Stimulated activated CD8-positive, alpha-beta memory T cell treated with anti-CD3 and anti-CD28 coated beads, Interleukin-2, amount 100 ng/mL, for 1 hour (primary cell): Measurements from ENCODE around the gene GNAI3.
"Not testable (repeated sequence)": the region's sequence is repeated elsewhere in the genome, so short reads cannot be mapped to it uniquely, and the experiment has no call there.

Experiments
- DNase-seq, 2 donors: peaks; one replicate each; pipeline ENCODE4 v3.0.0-alpha.2; 2020; ENCODE audit warnings: low read depth in 2 of 2

GNAI3 gene

DNA sequence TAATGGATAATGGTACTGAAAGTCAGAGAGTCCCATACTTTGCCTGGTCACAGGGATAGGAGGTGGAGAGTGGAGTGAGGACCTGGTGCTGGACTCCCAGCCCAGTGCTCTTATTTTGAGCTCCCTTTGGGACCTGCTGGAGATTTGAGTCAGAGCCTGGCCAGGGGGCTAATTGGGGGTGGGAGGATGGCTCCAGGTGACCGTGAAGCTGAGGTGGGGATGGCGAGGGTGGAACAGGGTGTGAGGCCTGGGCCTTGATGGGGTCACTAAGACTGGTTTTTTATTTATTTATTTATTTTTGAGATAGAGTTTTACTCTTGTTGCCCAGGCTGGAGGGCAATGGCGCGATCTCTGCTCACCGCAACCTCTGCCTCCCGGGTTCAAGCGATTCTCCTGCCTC is 89.0 kb downstream of the GNAI3 start:
- no peak for DNase-seq

DNA sequence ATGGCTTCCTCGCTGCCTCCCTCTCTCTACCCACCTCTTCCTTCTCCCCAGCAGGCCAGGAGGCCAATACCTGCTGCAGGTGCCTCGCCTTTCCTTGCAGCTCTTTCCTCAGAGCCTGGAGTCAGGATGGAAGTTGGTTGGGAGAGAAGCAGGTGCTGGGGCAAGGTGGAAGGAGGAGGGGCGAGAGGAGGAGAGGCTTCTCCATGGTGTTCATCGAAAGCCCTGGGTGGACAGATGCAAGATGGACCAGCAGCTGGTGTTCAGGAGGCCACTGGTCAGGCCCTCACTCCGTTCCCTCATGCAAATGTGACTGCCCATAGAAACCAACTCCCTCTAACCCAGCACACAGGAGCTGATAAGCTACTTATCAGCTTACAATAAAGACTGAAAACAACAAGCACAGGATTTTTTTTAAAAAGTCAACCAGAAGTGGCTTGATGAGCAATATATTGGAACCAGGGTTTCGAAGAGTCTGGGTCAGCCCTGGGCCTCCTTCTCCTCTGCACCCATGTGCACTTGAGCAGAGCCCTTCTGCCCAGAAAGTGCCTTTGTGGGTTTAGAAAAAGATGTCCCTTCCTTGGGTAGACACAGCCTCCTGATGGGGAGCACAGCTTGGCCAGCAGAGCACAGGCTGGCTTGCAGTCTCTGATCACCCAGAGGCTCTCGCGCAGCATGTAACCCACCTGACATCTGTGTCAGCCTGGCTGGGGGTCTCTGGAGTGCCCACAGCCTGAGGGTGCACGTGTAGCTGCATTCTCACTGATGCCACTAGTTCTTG is 90.8 kb downstream of the GNAI3 start:
- DNase-seq, result no peak

DNA sequence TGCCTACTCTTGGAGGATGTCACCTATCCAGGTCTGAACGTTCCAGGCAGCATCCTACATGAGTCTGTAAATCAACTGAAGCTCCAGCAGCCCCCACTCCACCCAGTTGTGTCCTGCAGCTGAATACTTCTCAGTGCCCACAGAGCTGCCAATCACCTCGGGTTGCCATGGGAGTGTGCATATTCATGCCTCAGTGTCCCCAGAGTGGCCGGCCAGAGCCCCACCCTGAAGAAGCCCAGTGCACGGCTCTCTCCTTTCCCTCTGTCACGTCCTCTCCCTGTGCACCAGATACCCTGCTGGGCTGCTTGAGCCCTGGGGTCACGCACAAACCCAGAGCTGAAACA is 91.4 kb downstream of the GNAI3 start:
- no peak for DNase-seq

DNA sequence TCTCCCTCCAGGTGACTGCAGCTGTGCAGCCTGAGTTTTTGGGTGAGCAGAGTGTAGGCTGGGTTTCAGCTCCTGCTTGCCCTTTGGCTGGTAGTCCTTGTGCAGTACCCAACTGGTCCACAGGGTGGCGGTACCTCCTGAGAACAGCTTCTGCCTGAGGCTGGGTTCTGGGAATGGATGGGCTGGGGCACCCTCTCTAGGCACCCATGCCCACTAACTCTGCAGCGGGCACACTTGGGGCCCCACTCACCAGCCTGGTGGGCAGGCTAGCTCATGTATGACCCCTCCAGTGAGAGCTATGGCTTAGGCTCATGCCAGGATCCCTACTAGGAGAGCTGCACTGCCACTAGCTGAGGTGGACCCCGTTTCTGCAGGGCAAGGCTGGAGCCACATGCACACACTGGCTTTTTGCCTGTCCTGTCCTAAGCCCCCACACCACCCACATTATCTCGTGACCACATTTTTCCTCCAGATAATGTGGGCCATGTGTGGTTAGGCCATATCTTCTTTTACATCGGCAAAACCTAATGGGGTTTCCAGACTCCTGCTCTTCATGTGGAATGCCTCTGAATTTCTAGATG is 92.0 kb downstream of the GNAI3 start:
- peak; percentile 77 for DNase-seq

DNA sequence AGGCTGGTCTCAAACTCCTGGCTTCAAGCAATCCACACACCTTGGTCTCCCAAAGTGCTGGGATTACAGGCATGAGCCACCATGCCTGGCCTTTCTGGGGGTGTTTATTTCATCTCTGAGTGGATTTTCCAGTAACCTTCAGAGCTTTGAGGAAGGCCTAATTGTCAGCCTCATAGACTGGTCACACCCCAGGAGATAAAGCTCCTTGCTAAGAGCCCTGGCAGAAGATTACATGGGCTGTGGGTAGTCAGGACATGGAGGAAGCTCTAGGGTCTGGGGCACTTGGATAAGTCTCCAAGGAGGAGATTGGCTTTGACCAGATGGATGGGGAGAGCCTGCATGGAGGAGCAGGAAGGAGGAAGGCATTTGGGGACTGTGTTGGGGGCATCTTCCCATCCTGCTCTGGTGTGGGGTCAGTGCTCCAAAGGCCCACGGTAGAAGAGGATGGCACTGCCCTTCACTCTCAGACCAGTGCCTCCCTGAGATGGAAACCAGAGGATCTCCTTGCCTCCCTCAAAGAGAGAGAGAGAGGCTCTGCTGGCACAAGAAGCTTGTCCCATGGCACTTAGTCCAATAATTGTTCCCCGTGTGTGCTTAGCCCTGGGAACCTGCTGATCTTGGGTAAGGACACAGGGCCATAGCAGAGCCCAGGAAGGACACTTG is 92.8 kb downstream of the GNAI3 start:
- no peak for DNase-seq

DNA sequence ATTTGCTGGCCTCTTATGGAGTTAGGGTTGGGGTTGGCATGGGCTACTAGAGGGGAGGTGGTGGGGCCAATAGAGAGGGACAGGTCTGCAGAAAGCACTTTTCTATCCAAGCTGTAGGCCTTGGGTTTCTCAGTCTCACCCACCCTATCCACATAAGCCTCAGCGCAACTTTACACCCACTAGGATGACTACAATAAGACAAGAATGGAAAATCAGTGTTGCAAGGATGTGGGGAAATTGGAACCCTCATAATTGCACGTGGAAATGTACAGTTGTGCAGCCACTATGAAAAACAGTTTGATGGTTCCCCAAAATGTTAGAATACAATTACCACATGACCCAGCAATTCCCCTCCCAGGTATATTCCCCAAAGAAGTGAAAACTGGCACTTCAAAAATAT is 93.4 kb downstream of the GNAI3 start:
- DNase-seq, result no peak

DNA sequence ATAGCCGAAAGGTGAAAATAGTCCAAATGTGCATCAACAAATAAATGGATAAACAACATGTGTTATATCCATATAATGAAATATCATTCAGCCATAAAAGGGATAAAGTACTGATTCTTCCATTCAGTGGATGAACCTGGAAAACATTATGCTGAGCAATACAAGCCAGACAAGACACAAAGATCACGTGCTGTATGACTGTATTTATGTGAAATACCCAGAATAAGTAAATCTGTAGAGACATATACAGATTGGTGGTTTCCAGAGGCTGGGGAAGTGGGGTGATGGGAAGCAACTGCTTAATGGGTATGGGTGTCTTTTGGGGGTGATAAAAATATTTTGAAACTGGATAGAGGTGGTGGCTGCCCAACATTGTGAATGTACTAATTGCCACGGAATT is 94.2 kb downstream of the GNAI3 start:
- no peak for DNase-seq

DNA sequence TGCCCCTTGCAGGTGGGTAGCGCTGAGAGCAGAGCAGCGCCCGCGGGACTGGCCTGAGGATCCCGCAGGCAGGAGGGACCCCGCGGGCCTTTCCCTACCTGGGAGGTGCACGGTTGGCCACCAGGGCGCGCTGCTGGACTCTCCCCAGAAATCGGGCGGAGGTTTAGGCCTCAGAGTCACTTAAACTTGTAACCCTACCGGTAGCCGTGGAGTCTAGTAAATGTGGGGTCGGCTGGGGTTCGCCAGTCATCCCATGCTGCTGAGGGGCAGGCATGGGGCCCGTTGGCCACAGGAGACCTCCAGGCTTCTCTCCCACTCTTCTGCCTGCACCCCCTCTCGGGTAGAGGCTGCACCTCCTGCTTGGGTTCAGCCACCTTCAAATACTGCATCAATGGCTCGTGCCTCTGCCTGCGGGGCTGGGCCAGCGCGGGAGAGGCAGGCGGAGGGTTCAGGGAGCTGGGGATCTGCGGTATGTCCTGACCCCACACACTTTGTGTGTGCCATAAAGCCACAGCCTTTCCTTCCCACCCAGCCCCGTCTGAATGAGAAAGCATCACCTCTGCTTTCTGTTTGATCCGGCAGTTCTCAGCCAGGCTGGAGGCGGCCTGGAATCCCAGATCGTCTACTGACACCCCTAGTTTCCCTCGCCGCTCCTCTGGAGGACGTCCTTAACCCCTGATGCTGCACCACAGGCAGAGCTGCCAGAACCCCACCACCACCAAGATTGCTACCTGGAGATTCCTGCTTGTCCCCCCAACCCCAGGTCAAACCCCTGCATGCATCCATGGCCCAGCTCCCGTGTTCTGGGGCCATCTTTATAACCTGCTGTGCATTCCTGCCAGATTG is 95.2 kb downstream of the GNAI3 start:
- peak; percentile 78 to 80 for DNase-seq

DNA sequence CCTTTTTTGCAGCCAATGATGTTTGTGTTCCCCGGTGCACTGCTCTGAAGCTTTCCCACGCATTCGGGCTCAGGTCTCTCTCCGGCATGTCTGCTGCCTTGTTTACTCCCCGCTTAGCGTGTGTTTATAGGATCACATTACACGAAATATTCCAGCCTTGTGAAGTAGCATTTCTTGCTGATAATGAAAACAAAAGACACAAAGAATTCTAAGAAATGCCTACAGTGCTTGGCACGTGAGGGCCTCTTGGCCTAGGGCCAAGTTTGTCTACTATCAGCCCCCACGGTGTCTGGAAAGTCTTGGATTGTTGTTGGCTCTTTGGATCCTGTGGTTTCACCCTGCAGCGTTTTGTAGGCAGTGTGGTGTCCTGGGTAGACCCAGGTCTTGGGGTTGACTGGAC is 96.3 kb downstream of the GNAI3 start:
- DNase-seq, result no peak

DNA sequence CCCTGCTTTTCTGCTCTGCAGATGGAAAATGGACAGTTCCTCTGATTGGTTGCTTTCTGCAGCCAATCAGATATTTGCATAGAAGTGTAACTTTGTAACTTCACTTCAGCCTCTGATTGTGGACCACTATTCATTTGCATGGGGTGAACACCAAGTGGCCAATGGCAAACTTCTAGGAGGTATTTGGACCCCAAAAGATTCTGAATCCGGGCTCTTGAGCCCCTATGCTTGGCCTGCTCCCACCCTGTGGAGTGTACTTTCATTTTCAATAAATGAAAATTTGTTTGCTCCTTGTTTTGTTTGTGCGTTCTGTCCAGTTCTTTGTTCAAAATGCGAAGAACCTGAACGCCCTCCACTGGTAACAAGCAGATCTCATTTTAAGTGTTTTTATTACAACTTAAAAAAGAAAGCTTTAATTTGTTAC is 101.1 kb downstream of the GNAI3 start:
- no peak for DNase-seq

DNA sequence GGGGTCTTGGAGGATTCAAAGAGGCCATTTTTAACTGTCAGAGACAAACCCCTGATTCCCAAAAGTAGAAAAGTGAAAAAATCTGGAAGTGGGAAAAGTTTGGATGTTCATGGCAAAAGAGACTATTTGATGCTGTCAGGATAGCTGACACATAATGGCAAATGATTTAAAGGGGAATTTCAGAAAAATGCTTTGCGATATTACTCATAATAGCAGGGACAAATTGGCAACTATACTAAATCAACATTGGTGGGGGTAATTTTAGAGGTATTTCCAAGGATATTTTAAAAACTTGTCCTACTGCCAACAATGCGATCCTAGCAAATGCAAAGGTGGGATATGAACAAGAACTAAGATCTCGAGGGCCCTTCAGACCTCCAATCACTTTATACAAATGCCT is 102.2 kb downstream of the GNAI3 start:
- DNase-seq, result no peak

DNA sequence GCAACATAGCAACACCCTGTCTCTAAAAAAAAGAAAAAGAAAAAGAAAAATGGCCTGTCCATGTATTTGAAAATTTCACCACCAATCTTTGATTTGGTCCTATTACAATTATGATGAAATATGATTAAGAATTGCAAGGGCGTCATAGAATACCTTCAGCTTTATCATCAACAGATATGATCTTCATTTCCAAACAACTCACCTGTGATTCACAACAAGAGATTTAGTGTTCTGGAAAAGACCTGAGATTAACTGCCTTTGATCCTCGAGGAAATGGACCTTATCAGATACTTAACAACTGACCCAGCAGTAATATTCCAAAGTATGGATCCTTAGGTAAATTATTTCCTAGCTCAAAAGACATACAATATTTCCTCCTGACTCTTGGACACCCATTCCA is 104.0 kb downstream of the GNAI3 start:
- DNase-seq, result no peak

DNA sequence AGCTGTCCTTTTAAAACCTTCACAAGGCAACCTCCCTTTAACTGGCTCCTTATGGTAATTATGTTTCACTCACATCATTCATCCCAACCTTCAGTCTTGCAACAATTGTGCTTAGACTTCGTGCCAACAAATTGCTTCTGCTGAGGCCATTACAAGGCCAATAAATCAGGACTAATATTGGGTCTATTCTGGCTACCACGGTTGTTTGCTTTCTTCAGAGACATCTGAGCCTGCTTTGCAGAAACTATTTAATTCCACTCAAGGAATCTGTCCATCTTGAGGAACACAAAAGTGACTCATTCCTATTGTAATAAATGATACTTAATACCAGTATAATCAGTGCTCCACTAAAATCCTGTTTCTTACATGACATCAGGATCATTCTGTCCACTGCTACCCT is 104.9 kb downstream of the GNAI3 start:
- no peak for DNase-seq

DNA sequence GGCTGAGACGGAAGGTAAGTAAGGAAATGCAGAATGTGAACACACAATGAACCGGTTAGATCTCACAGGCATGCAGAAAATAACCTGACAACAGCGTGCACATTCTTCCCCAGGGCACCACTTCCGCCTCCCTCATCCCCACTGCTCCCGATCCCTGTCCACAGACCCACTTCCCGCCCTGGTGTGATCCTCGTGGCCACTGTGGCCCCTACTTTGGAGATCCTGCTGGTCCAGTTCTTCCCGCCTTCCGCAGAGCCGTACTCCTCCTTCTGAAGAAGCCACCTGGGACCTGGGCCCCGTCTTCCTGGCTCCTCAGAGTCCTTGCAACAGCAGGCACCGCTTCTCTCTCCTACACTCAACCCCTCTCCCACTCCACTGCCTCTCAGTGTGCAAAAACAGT is 106.1 kb downstream of the GNAI3 start:
- DNase-seq, result no peak

DNA sequence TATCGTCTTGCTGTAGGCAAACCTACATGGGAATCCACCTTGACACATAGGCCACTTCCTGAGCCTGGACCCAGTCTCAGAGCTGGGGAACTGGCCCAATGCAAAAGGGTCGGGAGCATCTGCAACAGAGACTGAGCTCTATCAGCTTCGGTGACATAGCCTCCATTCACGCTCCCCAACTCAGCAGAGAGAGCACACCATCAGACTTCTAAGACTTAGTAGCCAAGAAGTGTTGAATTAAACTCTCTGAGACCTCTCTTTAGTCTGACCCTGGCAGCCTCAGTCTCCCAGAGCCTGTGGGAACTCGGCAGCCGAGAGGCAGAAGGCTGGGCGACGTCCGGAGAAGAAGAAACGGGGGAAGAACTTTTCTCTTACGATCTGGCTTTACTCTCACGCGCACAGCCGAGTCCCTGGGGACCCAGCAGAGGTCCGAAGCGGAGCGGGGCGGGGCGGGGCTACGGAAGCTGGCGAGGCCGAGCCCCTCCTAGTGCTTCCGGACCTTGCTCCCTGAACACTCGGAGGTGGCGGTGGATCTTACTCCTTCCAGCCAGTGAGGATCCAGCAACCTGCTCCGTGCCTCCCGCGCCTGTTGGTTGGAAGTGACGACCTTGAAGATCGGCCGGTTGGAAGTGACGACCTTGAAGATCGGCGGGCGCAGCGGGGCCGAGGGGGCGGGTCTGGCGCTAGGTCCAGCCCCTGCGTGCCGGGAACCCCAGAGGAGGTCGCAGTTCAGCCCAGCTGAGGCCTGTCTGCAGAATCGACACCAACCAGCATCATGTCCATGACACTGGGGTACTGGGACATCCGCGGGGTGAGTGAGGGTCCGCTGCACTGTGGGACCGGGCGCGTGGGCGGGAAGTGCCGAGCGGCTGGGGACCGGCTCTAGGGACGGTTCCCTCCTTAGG is 107.5 kb downstream of the GNAI3 start, which contains the start of gene GSTM4:
GSTM4 (plus strand) TSS at position 485 of the 905 bp plus-strand sequence; CDS start at position 776, 291 bp downstream.
- peak; percentile 34 to 47 for DNase-seq

DNA sequence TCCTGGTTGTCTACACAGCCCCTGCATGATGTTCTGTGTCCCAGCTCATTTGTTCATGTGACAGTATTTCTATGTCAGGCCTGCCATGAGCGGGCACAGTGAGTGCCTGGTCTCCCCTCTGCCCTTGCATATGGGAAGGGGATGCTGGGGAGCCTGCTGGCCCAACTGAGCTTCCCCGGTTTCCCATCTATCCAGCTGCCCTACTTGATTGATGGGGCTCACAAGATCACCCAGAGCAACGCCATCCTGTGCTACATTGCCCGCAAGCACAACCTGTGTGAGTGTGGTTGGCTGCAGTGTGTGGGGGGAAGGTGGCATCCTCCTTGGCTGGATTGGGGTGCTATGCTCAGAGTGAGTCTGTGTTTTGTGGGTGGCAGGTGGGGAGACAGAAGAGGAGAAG is 109.0 kb downstream of the GNAI3 start:
- DNase-seq, result no peak

DNA sequence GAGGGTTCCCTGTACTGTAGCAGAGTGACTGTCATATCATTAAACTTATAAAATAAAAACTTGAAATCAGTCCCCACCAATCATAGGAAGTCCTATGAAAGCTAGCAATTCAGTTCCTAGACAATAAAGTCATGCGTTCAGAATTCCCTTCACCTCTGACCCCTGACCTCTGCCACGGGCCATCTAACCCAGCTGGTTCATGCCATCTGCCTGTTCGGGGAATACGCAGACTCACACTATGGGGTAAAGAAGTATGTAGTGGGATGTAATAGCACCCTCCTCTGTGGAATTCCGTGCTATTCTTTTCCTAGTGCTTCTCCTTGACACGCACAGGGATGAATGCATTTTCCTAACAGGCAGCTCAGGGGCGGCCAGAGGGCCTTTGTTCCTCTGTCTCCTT is 109.6 kb downstream of the GNAI3 start:
- DNase-seq, result no peak

DNA sequence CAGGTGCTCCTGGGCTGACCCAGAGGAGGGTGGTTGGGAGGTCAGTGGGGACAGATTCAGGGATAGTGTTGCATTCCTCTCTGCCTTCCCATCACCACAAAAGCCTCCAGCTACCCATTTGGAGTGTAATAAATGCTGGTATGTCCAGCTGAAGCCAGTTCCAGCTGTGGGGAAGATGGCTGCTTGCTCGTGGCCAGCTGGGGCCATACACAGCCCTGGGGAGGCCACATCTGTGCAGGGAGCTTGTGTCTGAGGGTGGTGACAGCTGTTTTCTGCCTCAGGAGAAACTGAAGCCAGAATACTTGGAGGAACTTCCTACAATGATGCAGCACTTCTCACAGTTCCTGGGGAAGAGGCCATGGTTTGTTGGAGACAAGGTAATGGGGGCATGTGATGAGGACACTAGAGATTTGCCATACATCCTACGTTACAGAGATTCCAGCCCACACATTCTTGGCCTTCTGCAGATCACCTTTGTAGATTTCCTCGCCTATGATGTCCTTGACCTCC is 110.2 kb downstream of the GNAI3 start:
- DNase-seq, result no peak

DNA sequence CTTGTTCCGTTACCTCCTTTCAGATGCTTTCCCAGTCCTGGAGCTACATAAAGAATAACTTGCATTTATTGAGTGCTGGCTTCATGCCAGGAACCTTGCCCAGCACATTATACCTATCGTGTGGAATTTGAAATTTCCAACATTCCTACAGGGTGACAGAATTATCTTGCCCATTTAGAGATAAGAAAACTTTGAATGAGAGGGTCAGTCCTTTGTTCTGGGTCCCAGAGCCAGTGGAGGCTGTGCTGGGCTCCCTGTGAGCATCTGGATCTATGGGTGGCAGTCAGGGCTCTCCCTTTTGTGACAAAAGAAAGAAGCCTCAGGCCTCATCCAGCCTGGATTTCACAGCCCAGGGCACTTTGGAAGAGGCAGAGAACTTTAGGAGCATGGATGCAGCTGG is 110.7 kb downstream of the GNAI3 start:
- DNase-seq, result no peak

DNA sequence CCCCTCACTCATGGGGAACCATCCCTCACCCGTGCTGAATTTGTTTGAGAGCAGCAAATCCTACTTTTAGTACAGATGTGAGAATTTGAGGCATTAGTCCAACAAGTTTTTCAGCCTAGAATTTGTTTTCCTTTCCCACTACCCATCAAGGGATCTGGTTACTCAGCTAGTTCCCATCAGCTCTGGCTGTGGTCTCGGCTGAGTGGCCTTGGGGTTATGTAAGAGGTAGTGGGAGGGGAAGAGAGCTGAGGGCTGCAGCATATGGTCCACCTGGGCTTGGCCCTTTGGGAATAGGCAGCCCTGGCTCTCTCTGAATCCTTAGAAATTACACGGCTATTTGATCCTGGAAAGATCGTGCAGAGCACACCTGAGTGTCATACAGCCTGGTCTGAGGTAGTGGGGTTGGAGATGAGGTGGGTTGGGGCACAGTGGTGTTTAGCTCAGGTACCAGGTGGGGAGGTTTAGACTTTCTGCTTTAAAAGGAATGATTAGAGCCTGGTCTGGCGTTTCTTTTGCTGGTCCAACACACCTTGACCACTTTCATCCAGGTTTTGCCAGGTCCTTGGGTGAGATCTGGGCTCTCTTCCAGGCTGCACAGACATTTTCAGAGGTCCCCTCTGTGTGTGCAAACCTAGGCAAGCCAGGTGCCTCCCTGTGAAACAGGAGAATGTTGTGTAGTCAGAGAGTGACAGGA is 111.7 kb downstream of the GNAI3 start:
- no peak for DNase-seq

DNA sequence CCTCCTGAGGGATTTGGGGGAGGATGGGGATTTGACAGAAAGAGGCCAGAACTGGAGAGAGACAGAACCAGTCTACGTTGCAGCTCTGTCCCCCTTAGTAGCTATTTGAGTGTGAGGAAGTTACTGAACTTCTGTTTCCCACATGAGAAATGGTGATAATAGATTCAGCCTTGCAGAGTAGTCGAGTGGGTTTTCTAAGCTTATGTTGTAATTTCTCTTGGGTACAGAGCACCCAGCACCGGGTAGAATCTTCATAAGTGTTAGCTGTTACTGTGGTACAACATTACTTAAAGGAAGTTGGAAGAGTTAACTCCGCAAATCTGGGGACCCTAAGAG is 112.2 kb downstream of the GNAI3 start:
- DNase-seq, result not testable (repeated sequence)
